AG04450 (cell line): ENCODE results near the gene CNIH3. TPM values are rescaled to one million over a fixed set of nuclear protein-coding genes. Genes with fewer than 3 reads are reported as not detected.

Experiments used
- CTCF ChIA-PET: fragments of 300-600, 350-600 bp; formaldehyde crosslinking; extraction: SDS; loops from one replicate; lab custom pipeline; 2022; ENCODE audit warnings: antibody characterized with exemption, inconsistent platforms; lab: Charles Lee
- POLR2A ChIA-PET: fragments of 350-600 bp; formaldehyde crosslinking; extraction: SDS; loops from one replicate; lab custom pipeline; 2021; ENCODE audit warnings: antibody characterized with exemption, inconsistent platforms; lab: Yijun Ruan, JAX
- DNase-seq: peaks from one replicate; pipeline ENCODE4 v3.0.0-alpha.2; 2011; ENCODE audit warnings: low read depth, low spot score
- H3K27ac ChIP-seq: one replicate; pipeline ENCODE4 v1.5.1; 2012; ENCODE audit warnings: low read depth, low read length, control low read depth
- H3K27me3 ChIP-seq: one replicate; pipeline ENCODE4 v1.6.0; 2012; ENCODE audit warnings: low read length; ENCODE audit not compliant: control insufficient read depth, insufficient read depth
- H3K4me3 ChIP-seq: 2 replicates; pipeline ENCODE4 v1.5.1; 2011; ENCODE audit warnings: mild to moderate bottlenecking, low read depth, low read length, control low read depth
- H3K9me3 ChIP-seq: 2 replicates; pipeline ENCODE4 v1.5.1; 2012; ENCODE audit warnings: low read length; ENCODE audit not compliant: control insufficient read depth, insufficient read depth
- polyA plus RNA-seq: library from polyadenylated mRNA; depleted of rRNA; stranded (reverse); fragments of >200 nt; gene quantifications from 2 replicates; pipeline ENCODE4 v1.2.3, GENCODE V29; 2011
- TF ChIP-seq, protein P1 (sequence below): IDR thresholded peaks from 2 replicates; pipeline ENCODE4 v1.5.1; 2011; ENCODE audit warnings: low read depth, low read length, control low read depth, inconsistent platforms

Gene CNIH3
- polyA plus RNA-seq, 1 experiment: 6.5 TPM

DNA sequence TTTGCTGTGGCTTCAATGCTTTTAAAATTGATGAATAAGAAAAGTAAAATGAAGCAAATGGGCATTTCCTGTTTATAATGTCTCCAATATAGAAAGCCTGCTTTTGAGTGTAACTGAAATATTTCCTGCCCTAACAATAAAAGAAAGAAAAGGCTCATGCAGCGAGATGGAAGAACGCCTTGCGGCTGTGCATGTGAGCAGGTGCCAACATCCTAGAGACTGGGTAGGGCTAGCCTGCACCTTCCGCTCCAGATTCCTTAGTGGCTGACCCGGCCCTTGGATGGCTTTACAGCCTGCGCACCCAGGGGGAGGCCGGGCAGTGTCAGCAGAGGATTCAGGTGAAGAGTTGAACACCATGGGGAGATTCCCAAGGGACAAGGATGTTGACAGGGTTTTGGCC, 21.8 kb downstream of the CNIH3 start:
- no peak for DNase-seq
- no peaks in the 10 kb centered on the region; the same call in 1 of the 2 replicates for H3K9me3 ChIP-seq
- H3K27ac ChIP-seq: peak overlapping the region; percentile 68
- H3K4me3 ChIP-seq: no peak overlapping the region
- no peaks in the 10 kb centered on the region for H3K27me3 ChIP-seq
- POLR2A ChIA-PET: no interaction called here
- CTCF ChIA-PET: interaction anchor here (1.0 kb wide), 1 partner anchor 256 kb away, joined by 3 read pairs; no protein-coding TSS in a partner anchor
- TF ChIP-seq, protein P1, sequence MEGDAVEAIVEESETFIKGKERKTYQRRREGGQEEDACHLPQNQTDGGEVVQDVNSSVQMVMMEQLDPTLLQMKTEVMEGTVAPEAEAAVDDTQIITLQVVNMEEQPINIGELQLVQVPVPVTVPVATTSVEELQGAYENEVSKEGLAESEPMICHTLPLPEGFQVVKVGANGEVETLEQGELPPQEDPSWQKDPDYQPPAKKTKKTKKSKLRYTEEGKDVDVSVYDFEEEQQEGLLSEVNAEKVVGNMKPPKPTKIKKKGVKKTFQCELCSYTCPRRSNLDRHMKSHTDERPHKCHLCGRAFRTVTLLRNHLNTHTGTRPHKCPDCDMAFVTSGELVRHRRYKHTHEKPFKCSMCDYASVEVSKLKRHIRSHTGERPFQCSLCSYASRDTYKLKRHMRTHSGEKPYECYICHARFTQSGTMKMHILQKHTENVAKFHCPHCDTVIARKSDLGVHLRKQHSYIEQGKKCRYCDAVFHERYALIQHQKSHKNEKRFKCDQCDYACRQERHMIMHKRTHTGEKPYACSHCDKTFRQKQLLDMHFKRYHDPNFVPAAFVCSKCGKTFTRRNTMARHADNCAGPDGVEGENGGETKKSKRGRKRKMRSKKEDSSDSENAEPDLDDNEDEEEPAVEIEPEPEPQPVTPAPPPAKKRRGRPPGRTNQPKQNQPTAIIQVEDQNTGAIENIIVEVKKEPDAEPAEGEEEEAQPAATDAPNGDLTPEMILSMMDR: no peak

DNA sequence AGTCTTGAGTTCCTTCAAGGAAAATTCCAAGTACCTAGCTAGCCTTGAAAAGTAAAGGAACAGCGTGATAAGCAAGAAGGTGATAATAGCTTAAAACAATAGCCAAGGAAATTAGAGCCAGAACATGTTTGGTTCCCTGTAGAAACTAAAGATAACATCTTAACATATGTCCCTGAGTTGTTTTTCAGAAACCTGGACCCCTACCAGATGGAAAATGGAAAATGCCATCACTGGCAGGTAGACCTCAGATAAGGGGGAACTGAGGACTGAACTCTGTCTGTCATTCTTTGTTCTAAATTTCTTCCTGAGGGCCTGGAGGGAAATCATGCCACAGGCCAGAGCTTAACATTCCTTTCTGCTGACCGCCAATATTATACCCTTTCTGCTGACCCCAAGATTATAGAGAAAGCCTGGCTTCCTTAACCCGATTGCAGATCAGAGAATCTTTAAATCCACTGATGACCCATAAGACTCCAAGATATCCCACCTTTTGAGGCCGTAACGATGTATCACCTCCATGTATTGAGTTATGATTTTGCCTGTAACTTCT, 23.4 kb downstream of the CNIH3 start:
- no peak for DNase-seq
- Histone ChIP-seq H3K27ac (no peak overlapping the region), H3K9me3 (no peaks in the 10 kb centered on the region; the same call in 1 of the 2 replicates), H3K4me3 (no peak overlapping the region), H3K27me3 (no peaks in the 10 kb centered on the region)
- ChIA-PET CTCF (interaction anchor here (1.2 to 7.0 kb wide), 3 partner anchors 126 to 255 kb away, joined by 3 to 75 read pairs (median 4); no protein-coding TSS in a partner anchor), POLR2A (no interaction called here)
- TF ChIP-seq, protein P1: no peak

DNA sequence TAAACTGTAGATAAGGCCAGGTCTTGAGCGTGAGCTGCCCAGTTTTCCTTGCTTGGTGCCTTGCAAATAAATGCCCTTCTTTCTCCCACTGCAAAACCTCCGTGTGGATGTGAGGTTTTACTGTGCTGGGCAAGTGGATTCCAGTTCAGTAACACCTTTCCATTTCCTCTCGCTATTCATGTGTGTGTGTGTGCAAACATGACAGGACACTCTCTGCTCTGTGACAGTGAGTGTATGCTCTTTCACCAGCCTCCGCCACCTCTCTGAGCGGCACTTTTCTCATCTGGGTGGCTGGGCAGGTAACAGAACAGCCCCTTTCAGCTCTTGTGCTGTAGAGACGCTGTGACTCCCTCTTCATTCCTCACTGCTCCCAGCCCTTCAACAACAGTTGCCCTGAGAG, 23.9 kb downstream of the CNIH3 start:
- ChIA-PET CTCF (interaction anchor here (1.0 to 7.0 kb wide), 2 partner anchors 127 to 212 kb away, joined by 3 to 75 read pairs; no protein-coding TSS in a partner anchor), POLR2A (no interaction called here)
- no peak overlapping the region for H3K27ac ChIP-seq
- no peak for DNase-seq
- H3K4me3 ChIP-seq: no peak overlapping the region
- no peaks in the 10 kb centered on the region for H3K27me3 ChIP-seq
- no peaks in the 10 kb centered on the region; the same call in 1 of the 2 replicates for H3K9me3 ChIP-seq
- TF ChIP-seq, protein P1: no peak

DNA sequence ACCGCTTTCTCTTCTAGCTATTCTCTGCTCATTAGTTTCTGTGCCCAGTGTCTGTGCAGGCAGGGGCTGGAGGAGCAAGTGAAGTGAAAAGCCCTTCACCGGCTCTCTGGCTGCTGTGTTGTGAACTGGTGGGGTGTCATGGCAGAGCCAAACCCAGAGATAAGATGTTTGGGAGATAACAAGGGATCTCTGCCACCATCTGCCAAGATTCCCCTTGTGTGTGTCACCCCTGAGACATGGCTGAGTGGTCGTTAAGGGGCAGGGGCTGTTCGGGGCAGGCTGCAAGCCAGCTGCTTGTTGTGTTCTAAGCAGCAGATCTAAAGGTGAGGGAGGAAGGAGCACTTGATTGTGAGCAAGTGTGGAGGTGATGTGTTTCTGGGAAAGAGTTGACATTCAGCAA, 24.5 kb downstream of the CNIH3 start:
- Histone ChIP-seq H3K27me3 (no peaks in the 10 kb centered on the region), H3K4me3 (no peak overlapping the region), H3K9me3 (no peaks in the 10 kb centered on the region; the same call in 1 of the 2 replicates), H3K27ac (no peak overlapping the region)
- DNase-seq: no peak
- TF ChIP-seq, protein P1: no peak
- ChIA-PET CTCF (interaction anchor here (1.0 to 7.0 kb wide), 2 partner anchors 127 to 211 kb away, joined by 3 to 75 read pairs; no protein-coding TSS in a partner anchor), POLR2A (no interaction called here)

DNA sequence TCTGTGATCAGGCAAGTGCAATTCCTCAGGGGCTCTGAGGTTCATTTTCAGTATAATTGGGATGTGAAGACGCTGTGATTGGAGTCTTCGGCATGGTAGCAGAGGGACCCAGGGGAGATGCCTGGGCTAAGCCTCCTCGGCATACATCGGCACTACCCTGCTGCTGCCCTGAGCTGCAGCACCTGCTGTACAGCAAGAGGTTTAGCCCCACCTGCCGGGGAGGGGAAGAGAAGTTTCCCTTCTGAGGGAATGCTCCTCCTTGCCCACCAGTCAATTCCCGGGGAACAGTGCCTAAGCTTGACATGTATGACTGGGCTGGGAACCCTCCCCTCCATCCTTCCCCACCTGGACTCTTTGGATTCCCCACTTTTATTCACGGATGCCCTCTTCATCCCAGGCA, 24.9 kb downstream of the CNIH3 start:
- ChIA-PET CTCF (interaction anchor here (1.7 to 7.0 kb wide), 2 partner anchors 128 to 282 kb away, joined by 5 to 75 read pairs; no protein-coding TSS in a partner anchor), POLR2A (interaction anchor here (0.7 kb wide), 1 partner anchor 127 kb away, joined by 5 read pairs; no protein-coding TSS in a partner anchor)

More for the DNA sequence above, 24.9 kb downstream of the CNIH3 start:
- DNase-seq: no peak
- Histone ChIP-seq H3K9me3 (no peaks in the 10 kb centered on the region; the same call in 1 of the 2 replicates), H3K4me3 (no peak overlapping the region), H3K27ac (no peak overlapping the region), H3K27me3 (no peaks in the 10 kb centered on the region)
- TF ChIP-seq, protein P1: no peak
